GM19452 (cell line): Measurements from ENCODE around the gene CADPS2.
"Not testable (repeated sequence)": the region's sequence is repeated elsewhere in the genome, so short reads cannot be mapped to it uniquely, and the experiment has no call there.

Experiments
- ATAC-seq: cut with Tn5 transposase; IDR thresholded peaks from one replicate; pipeline ENCODE4 v1.9.1; 2021; ENCODE audit not compliant: unreplicated experiment

CADPS2 gene

GRCh38 chr7:122301858-122302760, 584.2 kb downstream of the CADPS2 start:
- ATAC-seq = no peak

DNA sequence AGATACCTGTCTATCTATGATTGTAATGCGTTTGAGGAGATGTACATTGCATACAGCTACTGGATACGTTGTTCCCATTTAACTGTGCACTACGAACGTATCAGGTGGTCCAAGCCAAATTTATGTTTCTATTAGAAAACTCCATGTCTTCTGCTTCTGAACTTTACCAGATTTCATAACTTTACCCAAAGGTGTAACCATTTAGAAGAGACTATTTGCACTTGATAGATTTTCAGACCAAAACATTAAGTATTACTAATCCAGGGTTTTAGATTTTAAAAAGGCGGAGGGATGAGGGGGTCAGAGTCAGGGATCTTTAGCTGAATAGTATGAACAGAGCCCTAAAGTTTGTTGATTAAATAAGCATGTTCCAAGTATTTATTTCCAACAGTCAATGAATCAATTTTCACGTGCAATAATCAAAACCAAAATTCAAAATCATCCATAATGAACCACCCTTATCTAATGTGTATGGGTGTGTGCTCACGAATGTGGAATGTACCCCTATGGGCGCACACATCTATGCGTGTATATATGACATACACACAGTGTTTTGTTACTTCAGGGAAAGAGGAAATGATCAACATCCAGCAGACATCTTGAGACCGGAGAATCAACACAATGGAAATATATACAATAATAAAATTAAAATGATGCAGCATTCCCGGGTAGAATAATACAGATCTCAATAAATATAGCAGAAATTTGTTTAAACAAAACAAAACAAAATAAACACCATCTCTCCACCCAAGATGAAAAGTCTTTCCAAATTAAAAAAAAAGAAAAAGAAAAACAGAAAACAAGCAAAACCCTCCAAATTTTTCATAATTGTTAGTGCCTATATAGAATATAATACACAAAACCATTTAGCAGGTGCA, 585.1 kb downstream of the CADPS2 start:
- ATAC-seq = no peak

DNA sequence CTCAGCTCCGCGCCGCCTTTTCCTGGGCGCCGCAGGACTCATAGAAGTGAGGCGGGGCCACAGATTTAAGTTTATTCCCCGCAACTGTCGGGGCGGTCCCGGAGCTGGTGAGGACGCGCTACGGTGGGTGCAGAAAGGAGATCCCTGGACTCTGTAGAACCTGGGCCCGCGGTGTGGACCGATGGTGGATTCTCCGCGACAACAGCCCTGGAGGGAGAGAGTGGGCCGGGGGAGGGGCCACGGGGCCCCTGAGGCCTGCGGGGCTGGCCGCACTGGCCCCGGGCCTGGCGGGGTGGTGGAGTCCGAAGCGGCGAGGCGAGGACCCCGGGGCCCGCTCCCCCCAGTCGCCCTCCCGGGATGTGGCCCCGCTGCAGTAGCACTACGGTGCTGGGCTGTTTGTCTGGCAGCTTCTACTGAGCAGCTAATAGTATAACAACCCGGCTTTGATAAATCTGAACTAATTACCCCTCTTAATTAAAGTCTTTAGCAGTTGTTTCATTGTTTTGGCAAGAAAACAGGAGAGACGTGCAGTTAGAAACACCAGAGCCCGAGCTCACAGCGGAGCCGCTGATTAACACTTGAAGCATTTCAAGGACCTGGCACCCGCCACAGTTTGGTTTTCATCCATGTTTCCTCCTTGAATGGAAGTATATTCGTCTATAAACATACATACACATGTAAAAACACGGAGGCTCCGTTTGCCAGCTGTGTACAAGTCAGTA, 585.9 kb downstream of the CADPS2 start:
- ATAC-seq = no peak

GRCh38 chr7:122299624-122300210, 586.5 kb downstream of the CADPS2 start:
- ATAC-seq = no peak

GRCh38 chr7:122298618-122299017, 587.6 kb downstream of the CADPS2 start:
- no peak for ATAC-seq

DNA sequence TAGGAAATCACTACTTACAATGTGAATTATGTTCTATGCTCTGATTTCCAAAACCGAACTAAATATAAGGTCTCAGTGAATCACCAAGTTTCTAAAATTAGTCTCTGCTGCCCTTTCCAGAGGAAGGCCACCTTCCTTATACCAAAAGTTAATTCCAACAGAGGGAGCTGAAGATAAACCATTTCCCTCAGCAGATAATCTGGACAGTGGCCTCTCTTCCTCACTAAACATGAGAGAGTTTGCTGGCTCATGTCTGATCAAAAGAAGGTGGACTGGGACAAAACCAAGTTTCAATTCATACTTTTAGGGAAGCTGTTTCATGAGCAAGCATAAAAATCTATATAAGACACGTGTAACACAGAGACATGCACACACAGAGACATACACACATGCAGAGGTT, 588.1 kb downstream of the CADPS2 start:
- ATAC-seq = no peak

DNA sequence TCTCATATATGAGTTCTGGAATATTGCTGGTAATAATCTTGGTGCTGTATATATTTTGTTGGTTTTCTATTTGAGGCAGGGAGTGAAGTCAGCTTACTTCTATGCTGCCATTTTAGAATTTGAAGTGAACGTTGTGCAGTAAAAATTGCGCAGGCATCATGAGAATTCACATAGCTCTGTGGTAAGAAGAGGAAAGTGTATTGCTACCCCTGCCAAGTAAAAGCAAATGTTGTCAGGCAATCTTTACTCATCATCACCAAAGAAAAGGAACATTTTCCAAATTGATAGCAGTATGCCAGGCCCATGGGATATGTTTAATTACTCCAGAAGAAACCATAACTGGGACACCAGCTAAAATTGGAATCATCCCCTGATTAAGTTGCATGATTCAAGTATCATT, 595.1 kb downstream of the CADPS2 start:
- ATAC-seq = no peak

GRCh38 chr7:122290476-122290875, 595.8 kb downstream of the CADPS2 start:
- no peak for ATAC-seq

DNA sequence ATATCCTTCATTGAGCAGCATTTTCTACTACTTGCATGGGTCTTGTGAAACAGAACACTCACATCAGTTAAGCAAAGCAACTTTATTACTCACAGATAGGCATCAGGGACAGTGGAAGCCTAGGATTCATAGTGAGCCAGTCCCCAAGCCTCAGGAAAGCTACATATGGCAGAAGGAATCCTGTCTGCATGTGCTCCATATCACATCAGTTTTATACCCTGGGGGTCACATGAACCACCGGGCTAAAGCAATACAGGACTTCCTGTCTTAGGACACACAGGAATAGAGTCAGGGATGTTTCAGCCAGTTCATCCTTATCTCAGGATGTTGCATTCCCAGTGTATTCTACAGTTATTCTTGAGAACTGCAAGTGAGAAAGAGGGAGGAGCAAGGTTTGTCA, 596.8 kb downstream of the CADPS2 start:
- ATAC-seq = no peak

- ATAC-seq = not testable (repeated sequence)
Observed at GRCh38 chr7:122284608-122285007, 601.7 kb downstream of the CADPS2 start.

DNA sequence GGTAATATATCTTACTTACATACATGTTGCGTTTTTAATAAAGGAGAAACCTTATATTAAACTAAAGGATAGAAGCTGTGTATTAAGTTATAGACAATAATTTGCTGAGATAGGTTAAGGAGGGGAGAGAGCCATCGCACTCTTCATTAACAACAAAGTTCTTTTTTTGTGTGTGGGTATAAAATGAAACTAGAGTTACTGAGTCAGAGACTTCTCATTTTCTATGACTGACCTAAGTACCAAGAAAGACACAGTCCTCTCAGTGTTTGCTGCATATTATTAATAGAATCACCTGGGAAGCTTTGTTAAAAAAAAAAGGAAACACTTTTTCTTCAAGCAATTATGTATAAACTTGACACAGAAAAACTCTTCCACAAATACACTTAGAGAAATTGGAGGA, 613.1 kb downstream of the CADPS2 start:
- ATAC-seq = no peak

- no peak for ATAC-seq
Observed at GRCh38 chr7:122269241-122269640, 617.0 kb downstream of the CADPS2 start.
